Mucosa of rectum (tissue), 2 donors: ENCODE data around the gene MC4R.

Source experiments
- H3K27ac ChIP-seq, 2 donors: one replicate each; pipeline ENCODE4 v1.7.0; 2013; ENCODE audit warnings: inconsistent platforms in 2 of 2, low read depth in 2 of 2, low read length in 2 of 2
- H3K27me3 ChIP-seq, 2 donors: one replicate each; pipeline ENCODE4 v1.7.0; 2013; ENCODE audit warnings: low read length in 2 of 2; ENCODE audit not compliant: control insufficient read depth in 2 of 2, insufficient read depth in 2 of 2
- H3K36me3 ChIP-seq, 2 donors: one replicate each; pipeline ENCODE4 v1.7.0; 2013; ENCODE audit warnings: low read length in 2 of 2; ENCODE audit not compliant: control insufficient read depth in 2 of 2, insufficient read depth in 2 of 2
- H3K4me1 ChIP-seq, 2 donors: one replicate each; pipeline ENCODE4 v1.7.0; 2013; ENCODE audit warnings: low read length in 2 of 2, mild to moderate bottlenecking in 1 of 2; ENCODE audit not compliant: control insufficient read depth in 2 of 2, insufficient read depth in 2 of 2
- H3K4me3 ChIP-seq, 2 donors: one replicate each; pipeline ENCODE4 v1.7.0; 2013; ENCODE audit warnings: low read length in 2 of 2
- H3K9ac ChIP-seq, 2 donors: one replicate each; pipeline ENCODE4 v1.7.0; 2013; ENCODE audit warnings: low read length in 2 of 2, low read depth in 1 of 2, mild to moderate bottlenecking in 1 of 2
- H3K9me3 ChIP-seq, 2 donors: one replicate each; pipeline ENCODE4 v1.7.0; 2013; ENCODE audit warnings: low read length in 2 of 2; ENCODE audit not compliant: control insufficient read depth in 2 of 2
- donor health status: healthy.
- donor health status: Normal muscosa, but diverticular disease.

Gene MC4R

DNA sequence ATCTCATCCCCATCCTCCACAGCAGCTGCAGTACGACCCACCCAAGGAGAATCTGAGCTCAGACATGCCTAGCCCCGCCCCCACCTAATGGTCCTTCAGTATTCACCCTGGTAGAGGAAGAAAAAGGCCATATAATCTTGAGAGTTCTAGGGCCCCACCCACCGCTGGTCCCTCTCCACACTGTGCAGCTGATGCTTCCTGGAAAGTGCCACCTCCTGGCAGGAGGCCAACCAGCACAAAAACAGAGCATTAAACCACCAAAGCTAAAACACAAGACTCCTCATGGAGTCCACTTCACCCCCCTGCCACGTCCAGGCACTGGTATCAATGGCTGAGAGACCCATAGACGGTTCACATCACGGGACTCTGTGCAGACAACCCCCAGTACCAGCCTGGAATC lies 40.7 kb downstream of the MC4R start:
- H3K27me3 ChIP-seq: no peaks in the 10 kb centered on the region
- no peak overlapping the region for H3K4me3 ChIP-seq
- H3K4me1 ChIP-seq: no peaks in the 10 kb centered on the region
- H3K9me3 ChIP-seq: no peaks in the 10 kb centered on the region
- no peak overlapping the region for H3K27ac ChIP-seq
- no peaks in the 10 kb centered on the region for H3K36me3 ChIP-seq
- no peak overlapping the region for H3K9ac ChIP-seq

DNA sequence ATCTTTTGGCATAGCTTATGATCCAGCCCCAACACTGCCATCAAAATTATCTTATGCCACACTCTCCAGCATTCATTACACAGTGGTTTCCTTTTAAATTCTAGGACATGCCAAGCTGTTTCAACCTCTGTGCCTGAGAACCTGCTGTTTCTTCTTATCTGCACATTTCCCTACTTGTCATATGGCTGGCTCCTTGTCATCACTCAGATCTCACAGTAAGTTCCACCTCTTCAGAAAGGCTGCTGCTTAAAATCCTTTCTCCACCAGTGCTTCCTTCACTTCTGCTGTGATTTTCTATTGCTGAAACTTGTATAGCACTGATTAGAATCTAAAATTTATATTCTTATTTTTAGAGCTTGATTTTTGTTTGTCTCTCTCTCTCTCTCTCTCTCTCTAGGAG lies 43.4 kb downstream of the MC4R start:
- Histone ChIP-seq H3K27ac (no peak overlapping the region), H3K9me3 (no peaks in the 10 kb centered on the region), H3K36me3 (no peaks in the 10 kb centered on the region), H3K4me1 (no peaks in the 10 kb centered on the region), H3K27me3 (no peaks in the 10 kb centered on the region), H3K9ac (no peak overlapping the region), H3K4me3 (no peak overlapping the region)

DNA sequence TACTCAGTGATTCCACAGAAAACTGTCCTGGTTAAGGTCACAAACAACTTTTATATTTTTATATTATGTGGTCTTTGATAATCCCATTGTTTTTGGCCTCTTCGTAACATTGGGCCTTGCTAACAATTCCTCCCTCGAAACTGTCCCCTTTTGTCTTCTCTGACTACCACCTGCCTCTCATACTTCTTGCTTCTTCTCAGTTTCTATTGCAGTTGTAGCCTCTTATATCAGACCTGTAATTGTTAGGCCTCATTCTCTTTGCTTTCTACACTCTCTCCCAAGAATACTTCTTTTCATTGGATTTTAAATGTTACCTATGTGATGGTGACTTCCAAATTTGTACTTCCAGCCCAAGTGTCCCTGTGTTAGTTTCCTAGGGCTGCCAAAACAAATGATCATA lies 44.7 kb downstream of the MC4R start:
- H3K36me3 ChIP-seq: no peaks in the 10 kb centered on the region
- H3K27ac ChIP-seq: no peak overlapping the region
- no peaks in the 10 kb centered on the region for H3K4me1 ChIP-seq
- no peaks in the 10 kb centered on the region for H3K9me3 ChIP-seq
- no peak overlapping the region for H3K9ac ChIP-seq
- no peaks in the 10 kb centered on the region for H3K27me3 ChIP-seq
- no peak overlapping the region for H3K4me3 ChIP-seq

DNA sequence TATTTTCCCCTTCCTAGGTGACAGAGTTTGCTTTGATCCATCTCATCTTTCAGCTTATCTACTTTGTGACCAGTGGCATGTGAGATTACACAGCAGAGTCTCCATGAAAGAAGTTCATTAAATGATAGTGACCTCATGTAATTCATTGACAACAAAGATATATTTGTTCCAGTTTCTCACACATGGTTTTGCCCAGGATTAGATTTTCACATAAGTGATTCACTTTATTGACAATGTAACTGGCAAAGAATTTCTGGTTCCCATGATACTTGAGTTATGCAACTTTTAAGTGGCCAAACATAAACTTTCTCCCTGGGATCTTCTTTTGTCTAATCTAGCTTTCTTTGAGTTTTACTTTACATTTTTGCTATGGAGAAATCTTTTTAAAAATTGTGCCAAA lies 50.0 kb downstream of the MC4R start:
- no peaks in the 10 kb centered on the region for H3K9me3 ChIP-seq
- no peaks in the 10 kb centered on the region for H3K36me3 ChIP-seq
- H3K27me3 ChIP-seq: no peaks in the 10 kb centered on the region
- H3K9ac ChIP-seq: no peak overlapping the region
- H3K4me1 ChIP-seq: no peaks in the 10 kb centered on the region
- no peak overlapping the region for H3K27ac ChIP-seq
- H3K4me3 ChIP-seq: no peak overlapping the region
